Measurements from ENCODE around the gene STON2.
"Not testable (repeated sequence)": the region's sequence is repeated elsewhere in the genome, so short reads cannot be mapped to it uniquely, and the experiment has no call there.

STON2 gene

DNA sequence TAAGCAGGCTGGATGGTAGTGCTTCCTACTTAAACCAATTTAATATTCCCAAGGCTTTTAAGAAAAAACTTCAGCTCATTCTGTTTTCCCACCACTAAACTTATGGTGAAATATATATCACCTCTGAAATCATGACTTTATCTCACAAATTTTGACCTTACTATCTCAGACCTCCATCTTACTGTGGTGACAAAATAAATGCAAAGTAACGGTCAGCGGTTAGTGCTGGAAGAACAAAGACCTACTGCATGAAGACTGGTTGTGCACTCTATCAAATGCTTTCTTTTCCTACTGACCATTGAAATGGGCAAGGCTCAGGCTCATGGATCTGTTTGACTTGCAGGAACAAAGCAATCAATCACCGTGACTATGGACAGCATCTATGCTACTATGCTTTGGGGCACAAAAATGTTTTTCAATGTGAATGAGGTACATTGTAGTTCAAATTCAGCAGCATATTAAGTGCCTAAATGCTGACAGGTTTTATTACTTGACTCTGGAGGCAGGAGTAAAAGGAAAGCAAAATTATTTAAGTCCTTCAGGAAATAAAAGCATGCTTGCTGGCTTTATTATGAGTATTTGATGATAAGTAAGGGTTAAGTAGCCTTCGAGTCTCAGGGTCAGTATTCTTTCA lies 136.2 kb downstream of the STON2 start:
- DNase-seq, result no peak

DNA sequence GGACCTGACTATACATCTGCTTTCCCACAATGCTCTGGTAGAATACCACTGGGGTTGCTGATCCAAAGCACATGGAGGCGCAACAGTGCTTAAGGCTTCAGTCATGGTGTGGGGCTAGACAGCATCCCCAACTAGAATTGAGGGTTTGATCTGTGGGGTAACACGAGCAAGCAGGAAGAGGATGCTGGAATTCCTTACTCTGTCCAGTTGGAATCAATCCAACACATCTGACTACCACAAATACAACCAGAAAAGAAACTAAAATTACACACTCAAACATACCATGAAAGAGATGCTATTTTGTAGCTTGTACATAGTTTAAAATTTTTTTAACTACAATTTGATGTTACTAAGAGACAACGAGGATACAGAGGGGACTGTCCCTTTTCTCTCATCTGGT lies 138.9 kb downstream of the STON2 start:
- DNase-seq, result no peak

DNA sequence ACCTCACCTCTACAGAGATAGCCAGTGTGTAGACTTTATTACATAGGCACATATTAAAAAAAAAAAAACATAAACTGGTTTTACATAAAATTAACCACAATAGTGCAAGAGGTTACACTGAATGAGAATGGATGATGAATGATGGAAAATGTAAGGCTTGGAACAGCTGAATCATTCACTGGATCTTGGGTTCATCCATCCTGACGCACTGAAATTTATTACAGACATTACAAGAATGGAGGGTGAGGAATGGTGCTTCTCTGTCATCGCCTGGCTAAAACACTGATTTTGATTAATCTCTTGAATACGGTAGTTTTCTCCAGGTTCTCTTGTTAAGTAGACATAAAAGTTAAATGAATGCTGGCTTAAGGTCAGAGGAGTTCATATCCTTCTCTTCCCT lies 139.4 kb downstream of the STON2 start:
- DNase-seq, result no peak

DNA sequence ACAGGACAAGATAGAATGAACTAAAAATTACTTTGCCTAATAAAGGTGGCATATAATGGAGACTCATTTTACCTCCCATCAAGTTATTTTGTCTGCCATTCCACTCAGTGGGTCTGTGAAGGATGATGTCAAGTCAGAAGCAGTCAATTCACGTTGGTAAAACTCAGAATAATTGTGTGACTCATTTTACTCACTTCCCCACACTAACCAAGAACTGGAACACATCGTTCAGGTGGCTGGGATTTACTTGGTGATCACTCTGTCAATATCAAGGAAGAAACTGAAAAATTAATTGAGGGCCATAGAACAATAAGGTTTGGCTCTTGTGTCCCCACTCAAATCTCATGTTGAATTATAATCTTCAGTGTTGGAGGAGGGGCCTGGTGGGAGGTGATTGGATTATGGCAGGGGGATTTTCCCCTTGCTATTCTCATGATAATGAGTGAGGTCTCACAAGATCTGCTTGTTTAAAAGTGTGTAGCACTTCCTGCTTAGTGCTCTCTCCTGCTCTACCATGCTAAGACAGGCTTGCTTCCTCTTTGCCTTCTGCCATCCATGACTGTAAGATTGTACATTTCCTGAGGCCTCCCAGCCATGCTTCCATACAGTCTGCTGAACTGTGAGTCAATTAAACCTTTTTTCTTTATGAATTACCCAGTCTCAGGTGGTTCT lies 143.7 kb downstream of the STON2 start:
- no peak for DNase-seq

DNA sequence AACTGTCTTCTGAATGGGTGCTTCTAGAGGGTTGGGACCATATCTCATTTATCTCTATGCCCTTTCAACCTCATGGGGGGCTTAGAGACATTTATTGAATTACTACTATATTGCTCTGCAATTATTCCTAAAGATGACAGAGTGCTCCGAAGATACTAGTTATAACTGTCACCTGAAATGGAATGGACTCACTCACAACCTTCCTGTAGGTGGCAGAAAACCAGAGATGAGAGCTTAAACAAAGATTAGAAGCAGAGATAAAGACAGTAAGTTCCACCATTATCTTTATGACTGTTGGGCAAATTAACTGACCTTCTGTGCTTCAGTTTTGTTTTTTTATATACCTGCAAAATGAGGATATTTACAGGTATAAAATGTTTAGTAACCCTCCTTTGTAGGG lies 147.8 kb downstream of the STON2 start:
- no peak for DNase-seq

DNA sequence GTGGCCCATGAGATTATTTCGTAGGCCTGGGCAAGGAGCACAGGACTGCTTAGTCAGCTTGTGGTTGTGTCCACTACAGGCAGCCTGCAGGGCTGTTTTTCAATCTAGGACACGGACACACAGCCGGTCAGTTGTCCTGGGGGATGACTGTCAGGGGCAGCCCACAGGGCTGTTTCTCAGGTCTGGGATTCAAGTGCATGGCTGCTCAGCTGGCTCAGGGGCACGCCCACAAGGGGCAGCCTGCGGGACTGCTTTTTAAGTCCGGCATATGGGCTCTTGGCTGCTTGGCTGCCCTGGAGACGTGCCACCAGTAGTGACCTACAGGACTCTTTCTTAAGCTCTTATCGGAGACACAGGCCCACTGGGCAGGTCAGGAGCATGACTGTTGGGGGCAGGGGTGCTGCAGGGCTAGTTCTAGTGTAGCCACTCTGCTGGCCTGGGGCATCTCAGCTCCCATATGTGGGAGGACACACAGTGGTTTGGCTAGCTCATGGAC lies 152.8 kb downstream of the STON2 start:
- no peak for DNase-seq

GRCh38 chr14:81246461-81247270 lies 153.5 kb downstream of the STON2 start:
- no peak for DNase-seq

DNA sequence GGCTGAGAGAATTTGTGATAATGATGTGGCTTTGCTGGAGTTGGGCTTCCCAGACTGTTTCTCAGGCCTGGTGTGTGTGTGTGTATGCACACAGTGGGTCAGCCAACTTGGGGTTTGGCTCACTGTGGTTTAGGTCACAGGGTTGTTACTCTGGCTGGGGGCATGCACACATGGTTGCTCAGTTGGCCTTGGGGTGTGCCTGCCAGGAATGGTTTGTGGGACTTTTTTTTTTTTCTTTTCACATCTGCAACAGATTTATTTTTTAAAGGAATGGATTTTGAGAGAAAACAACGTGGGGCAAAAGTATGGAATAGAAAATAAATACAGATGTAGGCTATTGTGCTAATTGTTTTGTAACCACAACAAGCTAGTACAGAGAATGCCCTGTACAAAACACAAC lies 154.4 kb downstream of the STON2 start:
- DNase-seq, result no peak

GRCh38 chr14:81244431-81244830 lies 155.7 kb downstream of the STON2 start:
- not testable (repeated sequence) for DNase-seq

- no peak for DNase-seq
Observed at GRCh38 chr14:81243499-81243898, 156.6 kb downstream of the STON2 start.

- not testable (repeated sequence) for DNase-seq
Observed at GRCh38 chr14:81236849-81237248, 163.3 kb downstream of the STON2 start.

DNA sequence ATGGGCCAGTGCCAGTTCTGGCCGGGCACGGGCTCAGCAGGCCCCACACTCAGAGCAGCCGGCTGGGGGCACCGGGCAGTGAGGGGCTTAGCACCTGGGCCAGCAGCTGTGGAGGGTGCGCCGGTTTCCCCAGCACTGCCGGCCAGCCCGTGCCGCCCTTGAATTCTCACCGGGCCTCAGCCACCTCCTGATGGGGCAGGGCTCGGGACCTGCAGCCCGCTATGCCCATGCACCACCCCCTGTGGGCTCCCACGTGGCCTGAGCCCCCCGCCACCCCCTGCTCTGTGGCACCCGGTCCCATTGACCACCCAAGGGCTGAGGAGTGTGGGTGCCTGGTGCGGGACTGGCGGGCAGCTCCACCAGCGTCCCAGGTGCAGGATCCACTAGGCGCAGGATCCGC lies 164.0 kb downstream of the STON2 start:
- no peak for DNase-seq

GRCh38 chr14:81235096-81235495 lies 165.0 kb downstream of the STON2 start:
- no peak for DNase-seq

DNA sequence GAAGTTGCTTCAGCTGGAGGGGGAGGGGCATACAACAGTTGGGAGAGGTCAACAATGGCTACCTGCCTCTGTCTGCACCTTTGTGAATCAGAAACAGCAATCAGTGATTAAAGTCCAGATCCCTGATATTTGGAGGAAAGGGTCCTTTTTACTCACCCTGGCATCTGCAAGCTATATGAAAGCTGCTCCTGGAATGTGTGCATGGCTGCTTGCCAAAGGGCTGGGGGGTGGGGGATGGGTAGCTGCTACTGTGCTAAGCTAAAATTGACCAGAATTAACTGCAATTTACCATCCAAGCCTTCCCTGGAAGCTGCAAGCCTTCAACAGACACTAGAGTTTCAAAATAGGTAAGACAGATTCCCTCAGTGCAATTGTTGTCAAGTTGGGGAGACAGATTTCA lies 165.8 kb downstream of the STON2 start:
- DNase-seq, result no peak

- DNase-seq, result no peak
Observed at GRCh38 chr14:81233615-81234014, 166.5 kb downstream of the STON2 start.

DNA sequence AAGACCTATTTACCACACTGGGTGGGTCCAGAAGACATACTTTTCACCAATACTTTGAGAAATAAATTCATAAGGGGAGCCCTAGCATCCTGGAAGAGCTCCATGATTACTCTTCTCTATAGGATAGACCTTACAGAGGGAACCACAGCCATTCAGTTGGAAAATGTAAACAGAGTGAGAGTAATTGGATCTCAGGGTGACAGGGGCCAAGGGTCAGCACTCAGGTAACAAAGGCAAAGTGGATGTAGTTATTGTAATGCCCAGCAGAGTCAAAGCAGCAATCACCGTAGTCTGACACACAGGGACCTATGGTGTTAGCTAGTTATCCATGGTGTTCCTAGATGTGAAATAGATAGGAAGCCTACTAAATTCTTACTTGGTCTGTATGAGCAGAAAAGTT lies 168.6 kb downstream of the STON2 start:
- no peak for DNase-seq

DNA sequence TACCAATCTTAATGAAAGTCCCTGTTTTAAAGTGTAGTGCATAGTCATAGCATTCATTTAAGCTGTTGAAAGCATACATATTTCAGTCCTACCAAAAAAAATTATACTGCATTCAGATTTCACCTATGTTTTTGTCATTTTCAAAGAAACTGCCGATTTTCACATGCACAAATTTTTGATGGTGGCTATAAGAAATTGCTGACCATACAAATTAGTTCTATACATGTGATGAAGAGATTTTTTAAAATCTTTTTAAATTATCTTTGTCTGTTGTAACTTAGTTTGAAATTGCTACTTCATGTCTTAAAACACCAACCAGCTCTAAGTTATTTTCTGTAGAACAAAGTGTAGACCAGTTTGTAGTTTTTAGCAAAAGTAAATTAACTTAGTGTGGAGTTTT lies 175.9 kb downstream of the STON2 start:
- DNase-seq, result no peak

DNA sequence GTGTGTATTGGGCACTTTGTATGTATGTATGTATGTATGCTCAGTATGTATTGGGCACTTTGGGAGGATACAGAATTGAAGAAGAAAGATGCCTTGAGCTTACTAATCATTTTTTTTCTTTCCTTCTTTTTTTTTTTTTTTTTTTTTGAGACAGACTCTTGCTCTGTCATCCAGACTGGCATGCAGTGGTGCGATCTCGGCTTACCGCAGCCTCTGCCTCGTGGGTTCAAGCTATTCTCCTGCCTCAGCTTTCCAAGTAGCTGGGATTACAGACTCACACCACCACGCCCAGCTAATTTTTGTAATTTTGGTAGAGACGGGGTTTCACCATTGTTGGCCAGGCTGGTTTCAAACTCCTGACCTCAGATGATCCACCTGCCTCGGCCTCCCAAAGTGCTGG lies 176.3 kb downstream of the STON2 start:
- not testable (repeated sequence) for DNase-seq

DNA sequence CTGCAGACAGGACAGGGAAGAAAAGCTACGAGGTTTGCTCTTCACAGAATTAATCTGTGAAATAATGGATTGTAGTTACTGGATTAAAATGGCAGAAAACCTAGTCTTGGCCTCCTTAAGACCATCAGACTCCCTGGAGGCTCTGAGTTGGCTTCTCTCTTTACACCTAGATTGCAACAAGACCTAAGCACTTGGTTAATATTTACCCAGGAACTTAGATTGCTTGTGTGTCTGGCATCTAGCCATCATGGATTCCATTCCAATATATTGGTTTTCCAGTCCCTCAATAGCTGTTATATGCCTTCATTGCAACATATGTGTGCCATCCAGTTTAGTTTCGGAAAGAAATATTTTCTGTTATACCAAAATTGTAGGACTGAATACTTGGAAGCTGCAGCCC lies 177.4 kb downstream of the STON2 start:
- DNase-seq, result no peak

DNA sequence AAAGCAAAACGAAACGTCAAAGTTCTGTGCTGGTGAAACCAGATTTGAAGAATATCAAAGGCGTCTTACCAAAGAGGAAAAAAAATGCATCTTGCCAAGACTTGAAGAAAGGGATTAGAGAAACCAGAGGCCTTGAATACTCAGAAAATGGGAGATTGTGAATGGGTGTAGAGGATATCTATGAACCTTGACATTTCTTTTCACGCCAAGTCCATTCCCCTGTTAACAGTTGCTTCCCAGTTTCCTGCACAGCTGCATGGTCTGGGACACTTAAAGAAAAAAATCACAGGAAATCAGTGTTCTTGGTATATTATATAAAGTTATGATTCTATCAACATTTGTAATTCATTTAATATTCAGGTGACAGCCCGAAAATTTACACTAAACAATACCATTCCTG lies 178.0 kb downstream of the STON2 start:
- no peak for DNase-seq

DNA sequence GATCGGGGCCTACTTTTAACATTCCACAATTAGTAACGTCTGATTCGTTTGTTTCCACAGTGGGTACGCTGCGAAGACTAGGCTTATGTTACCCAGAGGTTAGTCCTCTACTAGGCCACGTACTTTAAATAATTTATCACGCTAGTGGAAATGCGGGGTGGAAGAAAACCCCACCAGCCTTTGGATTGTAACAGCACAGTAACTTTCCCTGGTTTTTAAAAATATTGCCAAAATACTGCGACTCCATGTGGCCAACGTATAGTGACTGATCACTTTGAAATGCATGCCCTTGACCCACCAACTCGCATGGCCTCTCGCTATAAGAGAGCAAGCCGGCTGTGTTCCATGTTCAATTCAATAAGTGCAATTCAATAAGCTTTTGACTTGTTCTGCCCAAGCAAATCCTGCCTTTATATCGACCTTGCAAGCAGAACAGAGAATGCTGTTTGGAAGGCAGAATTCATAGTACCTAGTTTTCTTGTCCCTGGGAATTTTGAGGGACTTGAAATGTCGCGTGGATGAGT lies 178.5 kb downstream of the STON2 start:
- DNase-seq, result no peak

GRCh38 chr14:81220830-81221578 lies 179.1 kb downstream of the STON2 start, which contains the start of gene GTF2A1:
GTF2A1 (minus strand) TSS chr14:81220959; CDS start chr14:81220518, 441 bp downstream.
- DNase-seq, result peak; percentile 95

DNA sequence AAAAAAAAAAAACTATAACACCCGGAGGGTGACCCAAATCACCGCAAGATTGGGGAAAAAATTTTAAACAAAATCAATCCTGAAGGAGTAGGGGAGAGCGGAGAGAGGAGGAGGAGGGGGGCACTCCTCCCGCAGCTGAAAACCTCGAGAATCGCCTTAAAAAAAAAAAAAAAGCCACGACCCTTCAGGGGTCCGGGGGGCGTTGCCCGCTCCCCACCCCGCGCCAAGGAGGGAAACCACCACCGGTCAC lies 179.6 kb downstream of the STON2 start:
- DNase-seq, result no peak

All from kidney glomerular epithelial cell (primary cell).